Measurements from ENCODE around the gene AGO3. TPM values are rescaled to one million over a fixed set of nuclear protein-coding genes. Genes with fewer than 3 reads are reported as not detected.

Gene AGO3
- total RNA-seq, 1 experiment from 2014 or later, result 26.9 TPM

GRCh38 chr1:36091698-36092097 lies 160.8 kb downstream of the AGO3 start:
- Histone ChIP-seq H3K4me2 (ENCODE audit: low read length) (no peak overlapping the region), H3K9ac (ENCODE audit: low read length) (no peak overlapping the region), H3K79me2 (ENCODE audit: insufficient read depth, low read length) (peaks cover 27% of the 10 kb centered on the region), H3K4me3 (replicated peaks in 1 of 2; ENCODE audit: low read depth in 1 of 2, low read length in 2 of 2) (no peak overlapping the region), H2AFZ (ENCODE audit: low read depth, low read length, poor library complexity, severe bottlenecking) (no peak overlapping the region), H3K9me3 (ENCODE audit: control insufficient read depth in 1 of 2, insufficient read depth in 1 of 2, low read depth in 1 of 2, low read length in 2 of 2) (no peaks in the 10 kb centered on the region), H4K20me1 (ENCODE audit: insufficient read depth) (no peaks in the 10 kb centered on the region), H3K36me3 (ENCODE audit: control insufficient read depth in 1 of 2, insufficient read depth in 2 of 2, low read length in 2 of 2) (peaks cover 26 to 31% of the 10 kb centered on the region in 2 experiments; a peak in 3 of 4 replicates), H3K9me2 (ENCODE audit: insufficient read depth) (no peaks in the 10 kb centered on the region), H3K27ac (ENCODE audit: low read depth, low read length) (no peak overlapping the region), H3K4me1 (ENCODE audit: control insufficient read depth in 1 of 2, insufficient read depth in 2 of 2, low read length in 2 of 2) (peaks cover 0 to 16% of the 10 kb centered on the region in 2 experiments; a peak in 2 of 4 replicates), H3K27me3 (ENCODE audit: insufficient read depth, low read length) (no peaks in the 10 kb centered on the region)
- ChIA-PET CTCF (no interaction called here), POLR2A (no interaction called here), RAD21 (ENCODE audit: low non-redundant PET in 1 of 2, low total read pairs in 2 of 2, uncharacterized antibody in 2 of 2, unreplicated experiment in 2 of 2) (no interaction called here)
- BruUV-seq (replicated peaks), result no TSS peak
- intact Hi-C loops (cut with micrococcal nuclease), result no loop called here
- ATAC-seq (no peak), DNase-seq (ENCODE audit: low read depth, low spot score) (no peak)
- TF ChIP-seq CTCF (IDR thresholded peaks at IDR 0.05 in 2 of 3, conservative IDR thresholded peaks at IDR 0.05 in 1 of 3; ENCODE audit: borderline replicate concordance in 1 of 3, insufficient read depth in 1 of 3, low read depth in 2 of 3, low read length in 2 of 3) (no peak), SRF (IDR thresholded peaks at IDR 0.05; ENCODE audit: low read depth) (no peak), POLR2AphosphoS5 (IDR thresholded peaks at IDR 0.05; ENCODE audit: low read depth, low read length) (no peak), FOSL1 (IDR thresholded peaks at IDR 0.05; ENCODE audit: low read depth) (no peak), TCF7L2 (IDR thresholded peaks at IDR 0.05; ENCODE audit: borderline replicate concordance, extremely low read depth, insufficient read depth, insufficient read length) (no peak), ZBTB33 (IDR thresholded peaks at IDR 0.05; ENCODE audit: extremely low read depth, insufficient replicate concordance, low read length) (no peak), EGR1 (IDR thresholded peaks at IDR 0.05; ENCODE audit: low read depth) (no peak), ZFX (IDR thresholded peaks at IDR 0.05) (no peak), CEBPB (IDR thresholded peaks at IDR 0.05; ENCODE audit: low read depth) (no peak), REST (IDR thresholded peaks at IDR 0.05; ENCODE audit: low read depth) (no peak), CBX3 (IDR thresholded peaks at IDR 0.05; ENCODE audit: low read depth) (no peak), SIN3A (IDR thresholded peaks at IDR 0.05; ENCODE audit: low read depth) (no peak), EZH2 (IDR thresholded peaks at IDR 0.05) (no peak), ELF1 (IDR thresholded peaks at IDR 0.05; ENCODE audit: borderline replicate concordance, low read depth) (no peak), POLR2A (IDR thresholded peaks at IDR 0.05; ENCODE audit: borderline replicate concordance, extremely low read depth, insufficient read depth, insufficient read length) (no peak), SP1 (IDR thresholded peaks at IDR 0.05; ENCODE audit: low read depth) (no peak), JUND (IDR thresholded peaks at IDR 0.05) (no peak), EZH2phosphoT487 (IDR thresholded peaks at IDR 0.05; ENCODE audit: borderline replicate concordance) (no peak)

Measured in HCT116 (cell line).